Pancreas (tissue), 10 donors: Measurements from ENCODE around the gene PIGN. TPM values are rescaled to one million over a fixed set of nuclear protein-coding genes. Genes with fewer than 3 reads are reported as not detected.

Experiments used
- ATAC-seq, 4 donors: fragments of 200-7000 bp; cut with Tn5 transposase; one replicate each; pipeline versions ENCODE4 v1.8.0 to v1.9.1; 2020; ENCODE audit warnings: mild to moderate bottlenecking in 4 of 4, moderate library complexity in 4 of 4
- DNase-seq, 6 donors: peaks; one replicate each; pipeline ENCODE4 v3.0.0-alpha.2; 2020
- FAIRE-seq: peaks from 2 replicates; lab custom pipeline; 2012; peaks lifted over from hg19 to GRCh38; lab: Jason Lieb, UNC
- H3K27ac ChIP-seq, 4 donors: fragments of 200-600 bp; sonication (generic); 1 replicate in 3 of 4; 2 replicates in 1 of 4; pipeline versions ENCODE4 v1.5.0 to v1.8.0; 2020
- H3K27me3 ChIP-seq, 4 donors: fragments of 200-600 bp; one replicate each; pipeline ENCODE4 v1.8.0; 2021
- H3K36me3 ChIP-seq, 3 donors: fragments of 200-600 bp; sonication (generic) in 1 of 3; one replicate each; pipeline versions ENCODE4 v1.5.0 to v1.8.0; 2020 to 2021
- H3K4me1 ChIP-seq, 3 donors: fragments of 200-600 bp; one replicate each; pipeline ENCODE4 v1.8.0; 2021
- H3K4me3 ChIP-seq, 4 donors: fragments of 200-600 bp; sonication (generic) in 2 of 4; one replicate each; pipeline versions ENCODE4 v1.5.0 to v1.8.0; 2020 to 2021
- H3K9me3 ChIP-seq, 4 donors: fragments of 200-600 bp; one replicate each; pipeline ENCODE4 v1.8.0; 2021
- WGBS, 2 donors: extraction: QIAGEN DNeasy Blood & Tissue Kit; methylation state at CpG; one replicate each; pipeline ENCODE4 v1.1.7; 2013; 5-methylcytosine and 5-hydroxymethylcytosine counted together
- intact Hi-C, 3 donors: fragments of 100-400 bp; cut with DNase I; formaldehyde crosslinking; loops; one replicate each; pipeline versions ENCODE4 v1.11.1 to v1.14.2; 2022
- polyA plus RNA-seq, 2 donors: library from polyadenylated mRNA; stranded (reverse); fragments of 200-250 nt; gene quantifications; one replicate each; pipeline ENCODE4 v1.2.3, GENCODE V29; 2013
- total RNA-seq, 6 donors: library from RNA; stranded (reverse); fragmentation: NEBNext Ultra II Directional in 4 of 6; extraction: Animal tissue kit (Norgen Biotek cat#: 25700) in 4 of 6; gene quantifications; one replicate each; pipeline versions ENCODE4 v1.2.1 to v1.2.4, GENCODE V29; 2021 to 2023
- TF ChIP-seq, protein P1 (sequence below), 4 donors: fragments of 200-600 bp; sonication (generic) in 3 of 4; IDR thresholded peaks; one replicate each; pipeline versions ENCODE4 v1.5.0 to v1.8.0; 2021; ENCODE audit warnings: antibody characterized with exemption in 4 of 4
- donor health status: healthy with polysubstance abuse.
- donor health status: DM: no; HTN: no; CAD: no; lungs with moderate emphysema.
- donor health status: DM: no; HTN: no; CAD: no.
- donor health status: control.
- donor health status: control.
- donor health status: Bipolar disorder and iron deficiency.
- donor health status: DM: yes; HTN: yes; CAD: no.
- donor health status: DM: no; HTN: no; CAD: no.
- donor health status: DM: no; HTN: no; CAD: no.
- donor health status: DM: yes; HTN: yes; CAD: no.

PIGN gene
- total and polyA plus RNA-seq, 8 donors = 3.1 to 23.1 (median 17.1) TPM

DNA sequence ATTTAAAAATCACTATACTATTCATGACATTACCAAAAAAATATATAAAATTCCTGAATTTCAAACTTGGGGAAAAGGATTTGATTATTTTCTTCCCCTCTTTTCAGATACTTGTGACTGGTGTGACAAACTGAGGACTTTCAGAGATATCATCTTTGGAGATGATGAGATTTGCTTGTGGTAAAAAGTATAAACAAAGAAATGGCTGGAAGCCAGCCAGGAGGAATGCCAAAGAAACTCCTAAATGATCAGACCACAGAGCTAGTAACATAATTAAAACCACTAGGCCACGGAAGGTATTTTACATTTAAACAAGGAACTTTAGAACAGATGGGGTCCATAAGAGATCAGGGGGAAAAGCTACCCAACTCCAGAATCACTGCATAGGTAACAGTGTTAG, 58.7 kb downstream of the PIGN start:
- no peaks in the 10 kb centered on the region for H3K27me3 ChIP-seq
- no peak overlapping the region for H3K4me3 ChIP-seq
- FAIRE-seq = no peak
- no peak overlapping the region for H3K27ac ChIP-seq
- TF ChIP-seq, protein P1, sequence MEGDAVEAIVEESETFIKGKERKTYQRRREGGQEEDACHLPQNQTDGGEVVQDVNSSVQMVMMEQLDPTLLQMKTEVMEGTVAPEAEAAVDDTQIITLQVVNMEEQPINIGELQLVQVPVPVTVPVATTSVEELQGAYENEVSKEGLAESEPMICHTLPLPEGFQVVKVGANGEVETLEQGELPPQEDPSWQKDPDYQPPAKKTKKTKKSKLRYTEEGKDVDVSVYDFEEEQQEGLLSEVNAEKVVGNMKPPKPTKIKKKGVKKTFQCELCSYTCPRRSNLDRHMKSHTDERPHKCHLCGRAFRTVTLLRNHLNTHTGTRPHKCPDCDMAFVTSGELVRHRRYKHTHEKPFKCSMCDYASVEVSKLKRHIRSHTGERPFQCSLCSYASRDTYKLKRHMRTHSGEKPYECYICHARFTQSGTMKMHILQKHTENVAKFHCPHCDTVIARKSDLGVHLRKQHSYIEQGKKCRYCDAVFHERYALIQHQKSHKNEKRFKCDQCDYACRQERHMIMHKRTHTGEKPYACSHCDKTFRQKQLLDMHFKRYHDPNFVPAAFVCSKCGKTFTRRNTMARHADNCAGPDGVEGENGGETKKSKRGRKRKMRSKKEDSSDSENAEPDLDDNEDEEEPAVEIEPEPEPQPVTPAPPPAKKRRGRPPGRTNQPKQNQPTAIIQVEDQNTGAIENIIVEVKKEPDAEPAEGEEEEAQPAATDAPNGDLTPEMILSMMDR (IDR thresholded peaks at IDR 0.05) = no peak
- WGBS, 2 donors = 47 to 57% methylated on average over 1 of the region's 1 CpG
- ATAC-seq = no peak
- no peaks in the 10 kb centered on the region for H3K9me3 ChIP-seq
- DNase-seq = no peak
- intact Hi-C loops = no loop called here
- no peaks in the 10 kb centered on the region for H3K4me1 ChIP-seq
- no peaks in the 10 kb centered on the region for H3K36me3 ChIP-seq

DNA sequence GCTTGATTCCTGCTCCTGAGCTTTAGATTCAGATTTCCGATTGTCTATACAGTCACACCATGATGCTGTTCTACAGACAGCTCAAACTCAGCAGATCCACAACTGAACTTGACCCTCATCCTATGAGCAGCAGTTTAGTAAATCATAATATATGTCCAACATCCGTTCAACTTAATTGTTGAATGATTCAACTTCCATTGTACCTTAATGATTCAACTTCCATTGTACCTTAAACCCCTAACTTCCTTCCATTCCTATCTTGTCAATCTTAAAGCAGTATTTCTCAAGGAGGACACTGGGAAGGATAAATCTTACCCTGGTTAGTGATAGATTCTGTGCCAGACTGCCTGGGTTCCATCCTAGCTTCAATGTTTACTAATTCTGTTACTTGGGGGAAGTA, 60.1 kb downstream of the PIGN start:
- intact Hi-C loops = no loop called here
- FAIRE-seq = no peak
- WGBS, 2 donors = 85 to 88% methylated on average over 2 of the region's 2 CpGs

DNA sequence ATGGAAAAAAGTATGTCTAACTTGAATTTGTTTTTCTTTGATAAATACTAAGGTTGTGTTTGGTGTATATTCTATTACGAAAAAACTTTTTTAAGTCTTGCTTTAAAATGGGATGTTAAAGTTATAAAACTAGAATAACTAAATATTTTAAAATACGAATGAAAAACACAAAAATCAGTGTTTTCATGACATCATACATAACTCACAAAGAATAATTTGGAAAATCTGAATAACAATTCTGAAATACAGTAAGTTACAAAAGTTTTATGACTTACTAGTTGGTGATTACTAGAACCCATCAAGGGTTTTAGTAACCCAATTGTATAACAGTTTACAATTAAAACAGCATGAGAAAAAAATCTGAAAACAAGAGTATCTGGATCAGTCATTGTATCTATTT, 61.2 kb downstream of the PIGN start:
- no peaks in the 10 kb centered on the region for H3K36me3 ChIP-seq
- no peak for DNase-seq
- FAIRE-seq = peak; percentile 89
- H3K27me3 ChIP-seq = no peaks in the 10 kb centered on the region
- no peak for ATAC-seq
- WGBS, 2 donors = 91 to 97% methylated on average over 2 of the region's 2 CpGs
- H3K4me3 ChIP-seq = no peak overlapping the region
- peaks cover 0 to 4% (median 0%) of the 10 kb centered on the region in 3 donors for H3K4me1 ChIP-seq
- TF ChIP-seq, protein P1 (IDR thresholded peaks at IDR 0.05) = no peak
- H3K27ac ChIP-seq = no peak overlapping the region
- intact Hi-C loops = no loop called here
- no peaks in the 10 kb centered on the region for H3K9me3 ChIP-seq

More for the DNA sequence above, 60.1 kb downstream of the PIGN start:
- Histone ChIP-seq H3K9me3 (no peaks in the 10 kb centered on the region), H3K36me3 (no peaks in the 10 kb centered on the region), H3K4me3 (no peak overlapping the region), H3K27me3 (no peaks in the 10 kb centered on the region), H3K4me1 (peaks cover 0 to 4% (median 0%) of the 10 kb centered on the region in 3 donors), H3K27ac (no peak overlapping the region)
- TF ChIP-seq, protein P1 (IDR thresholded peaks at IDR 0.05) = no peak
- no peak for ATAC-seq
- no peak for DNase-seq

DNA sequence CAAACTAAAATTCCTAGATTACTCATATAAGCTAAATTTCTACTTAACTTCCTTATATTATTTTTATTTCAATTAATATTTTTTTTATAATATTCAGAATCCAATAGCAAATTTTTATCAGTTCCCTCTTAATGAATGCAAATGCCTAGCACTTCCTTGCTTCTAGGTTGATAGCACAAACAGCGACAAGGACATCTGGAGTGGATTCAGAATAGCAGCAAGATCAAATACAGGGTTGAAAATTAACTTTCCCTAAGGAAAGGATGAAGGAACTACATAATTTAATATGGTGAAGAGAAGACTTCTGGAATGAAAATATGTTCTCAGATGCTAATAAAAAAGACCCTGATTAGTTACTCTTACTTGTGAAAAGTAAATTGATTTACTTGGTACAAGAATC, 64.5 kb downstream of the PIGN start:
- H3K27me3 ChIP-seq = no peaks in the 10 kb centered on the region
- ATAC-seq = peak in 3 of 4 donors; percentile 61 to 71 (median 61)
- H3K36me3 ChIP-seq = no peaks in the 10 kb centered on the region
- 11 to 24% methylated on average over 1 of the region's 1 CpG for WGBS, 2 donors
- H3K4me3 ChIP-seq = no peak overlapping the region
- H3K27ac ChIP-seq = no peak overlapping the region
- FAIRE-seq = peak; percentile 34
- intact Hi-C loops = no loop called here
- no peaks in the 10 kb centered on the region for H3K9me3 ChIP-seq
- TF ChIP-seq, protein P1 (IDR thresholded peaks at IDR 0.05) = no peak
- no peak for DNase-seq
- peaks cover 0 to 4% (median 0%) of the 10 kb centered on the region in 3 donors for H3K4me1 ChIP-seq

DNA sequence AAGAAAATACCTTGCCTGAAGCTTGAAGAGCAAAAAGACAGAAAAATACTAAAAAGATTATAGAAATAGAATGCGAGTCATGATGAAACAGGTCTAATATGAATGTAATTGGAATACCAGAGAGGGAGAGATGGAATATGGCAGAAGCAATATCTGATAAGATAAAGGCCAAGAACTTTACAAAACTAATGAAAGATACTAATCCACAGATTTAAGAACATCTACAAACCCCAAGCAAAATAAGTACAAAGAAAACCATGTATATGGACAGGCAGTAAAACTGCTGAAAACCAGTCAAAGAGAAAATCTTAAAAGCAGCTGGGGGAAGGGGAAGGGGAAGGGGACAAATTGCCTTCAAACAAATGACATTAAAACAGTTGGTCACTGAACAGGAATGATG, 67.0 kb downstream of the PIGN start:
- ATAC-seq (no peak), FAIRE-seq (no peak), DNase-seq (no peak)
- H3K4me1 ChIP-seq = peaks cover 0 to 4% (median 0%) of the 10 kb centered on the region in 3 donors
- no peaks in the 10 kb centered on the region for H3K36me3 ChIP-seq
- H3K27me3 ChIP-seq = no peaks in the 10 kb centered on the region
- H3K9me3 ChIP-seq = no peaks in the 10 kb centered on the region
- intact Hi-C loops = no loop called here
- H3K27ac ChIP-seq = no peak overlapping the region
- H3K4me3 ChIP-seq = no peak overlapping the region
- TF ChIP-seq, protein P1 (IDR thresholded peaks at IDR 0.05) = no peak
- 99 to 100% methylated on average over 1 of the region's 1 CpG for WGBS, 2 donors
